GM10847 (cell line): Measurements from ENCODE around the gene CLSTN2.

ENCODE experiments used
- POLR2A ChIP-seq: IDR thresholded peaks from 2 replicates; pipeline ENCODE4 v1.6.1; 2011; ENCODE audit not compliant: insufficient read length; ENCODE audit errors: extremely low read depth

Gene CLSTN2

DNA sequence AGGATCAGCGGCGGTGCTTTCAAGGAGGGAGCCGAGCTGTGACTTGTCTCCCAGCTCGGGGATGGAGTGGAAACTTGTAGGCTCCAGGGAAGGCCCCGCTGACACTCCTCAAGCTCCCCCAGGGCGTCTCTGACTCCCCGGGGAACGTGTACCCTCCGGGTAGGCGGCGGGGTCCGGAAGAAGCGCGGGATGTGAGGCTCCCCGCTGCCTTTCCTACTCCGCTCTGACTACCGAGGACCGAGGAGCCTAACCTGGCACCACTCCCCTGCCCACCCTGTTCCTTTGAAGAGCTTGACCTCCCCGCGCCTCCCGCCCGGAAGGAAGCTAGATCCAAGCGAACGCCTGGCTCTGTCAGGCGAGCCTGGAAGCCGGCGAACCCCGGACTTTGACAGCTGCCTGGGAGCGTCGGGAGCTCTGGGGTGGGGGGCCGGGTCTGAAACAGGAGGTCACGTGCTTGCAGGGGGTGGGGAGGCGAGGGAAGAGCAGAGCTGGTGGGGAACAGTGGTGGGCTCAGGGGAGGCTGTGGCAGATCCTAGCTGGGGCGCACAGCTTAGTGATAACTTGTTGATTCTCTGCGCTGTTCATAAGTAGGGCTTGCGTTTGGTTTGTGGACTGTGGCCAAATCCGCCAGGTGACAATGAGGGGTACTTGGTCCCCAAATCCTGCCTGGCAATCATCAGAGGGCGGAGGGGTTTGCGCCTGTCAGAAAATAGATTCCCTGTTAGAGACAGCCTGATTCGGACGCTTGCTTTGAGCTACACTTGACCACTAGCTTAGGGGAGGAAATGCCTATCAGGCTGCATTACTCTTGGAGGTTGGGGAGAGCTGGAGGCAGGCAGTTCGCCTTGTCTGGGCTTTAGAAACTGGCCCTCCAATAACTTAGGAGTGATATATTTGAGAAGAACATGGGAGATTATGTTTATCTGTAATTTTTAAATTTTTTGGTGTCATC lies 1.2 kb downstream of the CLSTN2 start:
- TF ChIP-seq POLR2A: no peak

GRCh38 chr3:139937674-139938279 lies 2.8 kb downstream of the CLSTN2 start:
- no peak for TF ChIP-seq POLR2A

DNA sequence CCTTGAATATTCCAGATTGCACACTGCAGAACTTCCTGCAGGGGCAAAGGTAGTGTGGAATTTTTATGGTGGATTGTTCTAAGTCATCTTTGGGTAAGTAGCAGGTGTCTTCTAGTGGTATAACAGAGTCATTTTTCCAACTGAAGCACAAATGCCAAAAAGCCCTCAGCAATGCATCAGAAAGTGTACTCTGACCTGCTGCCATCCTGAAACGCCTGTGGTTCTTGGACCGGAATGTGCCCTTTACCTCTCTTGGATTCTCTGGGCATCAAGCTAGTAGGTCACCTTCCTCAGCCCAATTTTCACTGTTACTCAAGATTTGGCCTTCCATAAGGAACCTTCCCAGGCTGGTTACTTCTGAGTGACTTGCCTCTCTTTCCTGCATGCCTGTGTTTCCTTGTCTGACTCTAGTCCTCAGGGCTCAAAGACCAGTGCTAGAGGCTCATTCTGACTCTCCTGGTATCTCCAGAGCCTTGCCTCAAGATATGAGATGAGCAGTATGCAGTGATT lies 4.8 kb downstream of the CLSTN2 start:
- no peak for TF ChIP-seq POLR2A

GRCh38 chr3:139940622-139941021 lies 5.6 kb downstream of the CLSTN2 start:
- TF ChIP-seq POLR2A: no peak

- TF ChIP-seq POLR2A: no peak
These were observed 6.6 kb downstream of the CLSTN2 start for GRCh38 chr3:139941580-139941979.

- TF ChIP-seq POLR2A: no peak
These were observed 9.4 kb downstream of the CLSTN2 start for GRCh38 chr3:139944256-139944910.

DNA sequence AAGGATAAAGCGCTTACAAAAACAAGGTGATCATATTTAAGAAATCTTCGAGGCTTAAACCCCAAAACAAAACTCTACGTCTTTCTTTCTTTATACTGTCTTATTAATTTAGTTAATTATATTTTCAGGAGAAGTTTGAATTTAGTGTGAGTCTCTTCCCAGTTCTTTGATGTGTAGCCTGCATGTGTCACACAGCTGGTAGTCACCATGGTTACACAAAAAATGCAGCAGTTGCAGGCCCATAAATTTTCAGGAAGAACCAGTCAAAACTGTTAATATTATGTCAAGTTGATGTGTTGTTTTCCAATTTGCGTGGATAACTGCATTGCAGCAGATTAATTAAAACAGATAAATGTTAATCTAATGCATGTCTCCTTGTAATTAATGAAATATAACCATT lies 10.4 kb downstream of the CLSTN2 start:
- no peak for TF ChIP-seq POLR2A

DNA sequence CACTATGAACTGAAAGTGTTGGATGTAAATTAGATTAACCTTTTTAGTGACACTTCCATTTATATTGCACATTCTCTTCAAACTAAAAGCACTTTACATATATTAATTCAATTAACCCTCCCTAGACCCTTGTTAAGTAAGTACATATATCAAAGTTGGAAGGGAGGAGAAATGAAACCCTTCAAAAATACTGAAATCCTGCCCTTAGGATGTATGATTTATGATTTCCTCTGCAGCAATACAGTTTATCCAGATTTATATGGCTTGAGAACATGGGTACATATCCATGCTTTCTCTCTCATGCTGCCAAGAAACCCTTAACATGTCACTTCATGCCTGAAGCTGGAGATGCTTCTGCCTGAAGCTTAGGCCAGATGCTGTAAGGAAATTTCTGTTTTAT lies 11.0 kb downstream of the CLSTN2 start:
- no peak for TF ChIP-seq POLR2A

DNA sequence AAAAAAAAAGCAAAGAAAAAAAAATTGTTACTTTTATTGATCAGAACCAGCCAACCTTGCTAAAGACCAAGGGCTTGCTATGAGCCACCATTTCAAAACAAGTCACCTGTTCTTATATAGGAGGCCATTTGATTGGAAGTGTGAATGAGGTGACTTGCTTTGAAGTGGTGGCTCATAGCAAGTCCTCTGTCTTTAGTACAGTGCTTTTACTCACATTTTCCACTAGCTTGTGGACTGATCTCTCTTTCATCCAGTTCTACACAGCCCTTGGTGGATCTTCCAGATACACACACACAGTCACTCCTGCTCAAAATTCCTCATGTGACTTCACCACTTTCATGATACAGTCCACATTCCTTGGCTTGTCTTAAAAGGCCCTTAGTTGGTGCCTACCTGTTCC lies 13.5 kb downstream of the CLSTN2 start:
- no peak for TF ChIP-seq POLR2A

DNA sequence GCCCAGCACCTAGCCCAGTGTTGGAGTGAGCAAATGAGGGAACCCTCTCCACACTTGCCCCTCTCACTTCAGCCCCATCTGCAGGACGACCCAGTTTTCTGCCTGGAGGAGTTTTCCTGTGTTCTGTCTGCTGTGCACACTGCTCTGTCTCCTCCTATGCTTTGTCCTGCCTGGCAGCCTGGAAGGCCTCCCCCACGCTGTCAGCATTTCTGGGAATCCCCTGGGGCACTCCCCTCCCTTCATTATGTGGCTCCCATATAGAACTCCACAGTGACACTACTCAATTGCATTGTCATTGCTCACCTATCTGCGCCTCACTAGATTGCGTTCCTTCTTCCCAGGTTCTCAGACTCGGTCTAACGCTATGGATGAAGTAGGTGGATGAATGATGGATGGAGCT lies 13.9 kb downstream of the CLSTN2 start:
- no peak for TF ChIP-seq POLR2A

- no peak for TF ChIP-seq POLR2A
These were observed 18.3 kb downstream of the CLSTN2 start for GRCh38 chr3:139953131-139953910.

DNA sequence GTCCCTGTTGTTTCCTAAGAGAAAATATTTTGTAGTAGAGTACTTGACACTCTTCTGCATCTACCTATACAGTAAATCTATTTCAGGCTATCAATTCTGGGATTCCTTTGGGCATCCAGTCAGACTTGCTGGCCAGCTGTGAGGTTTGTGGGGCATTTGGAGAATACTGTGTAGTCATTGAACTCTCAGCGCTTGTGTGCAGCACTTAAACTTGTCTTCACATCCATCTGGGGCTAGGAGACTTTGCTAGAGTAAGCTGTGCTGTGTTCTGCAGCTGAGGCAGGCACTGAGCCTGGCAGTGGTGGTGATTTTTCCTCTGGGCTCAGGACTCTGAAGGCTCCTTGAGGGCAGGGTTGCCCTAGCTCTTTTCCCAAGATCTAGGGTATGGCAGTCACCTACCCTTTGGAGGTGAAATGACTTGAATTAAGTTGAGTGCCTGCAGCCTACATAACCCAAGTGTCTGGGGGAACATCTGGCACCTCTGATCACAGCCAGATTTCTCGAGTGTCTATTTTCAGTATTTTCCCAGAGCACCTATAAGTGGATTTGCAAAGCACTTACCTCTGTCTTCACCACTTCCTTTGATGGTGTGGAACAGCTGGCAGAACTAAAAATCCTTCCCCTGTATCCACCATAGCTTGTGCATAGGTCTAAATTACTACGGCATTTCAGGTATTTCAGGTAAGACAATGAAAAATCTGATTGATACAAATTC lies 19.3 kb downstream of the CLSTN2 start:
- no peak for TF ChIP-seq POLR2A

DNA sequence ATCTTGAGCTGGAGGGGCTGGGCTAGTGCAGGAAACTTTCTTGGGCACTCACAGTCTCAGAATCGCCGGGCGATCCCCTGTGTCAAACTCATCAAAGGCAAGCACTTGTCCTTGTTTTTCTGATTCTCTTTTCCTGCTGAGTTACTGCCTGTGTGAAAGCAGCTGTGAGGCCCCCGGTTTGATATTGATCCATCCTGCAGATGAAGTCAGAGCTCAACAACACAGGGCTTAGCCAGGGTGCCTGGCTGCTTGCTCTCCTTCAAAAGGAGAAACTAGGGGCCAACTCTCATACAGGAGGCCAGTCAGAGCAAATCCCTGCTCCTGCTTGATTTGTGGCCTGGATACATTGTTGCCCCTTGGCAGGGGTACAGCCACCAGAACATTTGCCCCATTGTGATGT lies 22.9 kb downstream of the CLSTN2 start:
- TF ChIP-seq POLR2A: no peak

- TF ChIP-seq POLR2A: no peak
These were observed 34.4 kb downstream of the CLSTN2 start for GRCh38 chr3:139969386-139969785.
